ENCODE measurements around the gene GNG2. TPM values are rescaled to one million over a fixed set of nuclear protein-coding genes. Genes with fewer than 3 reads are reported as not detected.

GNG2 gene
- total RNA-seq, 1 experiment from 2014 or later = 9.3 TPM

GRCh38 chr14:51924600-51924999 lies 64.2 kb downstream of the GNG2 start:
- Histone ChIP-seq H3F3A (ENCODE audit: low read length, unreplicated experiment) (no peaks in the 10 kb centered on the region), H3K4me1 (ENCODE audit: insufficient read depth, low read length) (no peaks in the 10 kb centered on the region), H3K9me3 (ENCODE audit: low read length) (no peaks in the 10 kb centered on the region), H2AFZ (ENCODE audit: low read length) (no peak overlapping the region), H3K27ac (ENCODE audit: low read length) (no peak overlapping the region), H3K9me2 (replicated peaks; ENCODE audit: low read length) (no peaks in the 10 kb centered on the region), H3K79me2 (ENCODE audit: low read length) (no peaks in the 10 kb centered on the region), H4K20me1 (ENCODE audit: low read length) (no peaks in the 10 kb centered on the region), H3K36me3 (ENCODE audit: low read depth, low read length) (no peaks in the 10 kb centered on the region), H3K9ac (ENCODE audit: low read length) (no peak overlapping the region), H3K4me3 (ENCODE audit: low read length) (no peak overlapping the region), H3K4me2 (ENCODE audit: low read length) (no peak overlapping the region), H3K27me3 (ENCODE audit: low read length) (no peaks in the 10 kb centered on the region)
- ATAC-seq (no peak), DNase-seq (no peak)
- intact Hi-C loops (cut with micrococcal nuclease) = no loop called here
- ChIA-PET POLR2A (ENCODE audit: unreplicated experiment) (no interaction called here), CTCF (no interaction called here)
- no TSS peak for BruUV-seq (replicated peaks)
- TF ChIP-seq EZH2phosphoT487 (IDR thresholded peaks at IDR 0.05; ENCODE audit: borderline replicate concordance, low read length) = no peak

- Histone ChIP-seq H4K20me1 (ENCODE audit: low read length) (no peaks in the 10 kb centered on the region), H3F3A (ENCODE audit: low read length, unreplicated experiment) (no peaks in the 10 kb centered on the region), H3K27ac (ENCODE audit: low read length) (no peak overlapping the region), H3K79me2 (ENCODE audit: low read length) (no peaks in the 10 kb centered on the region), H3K36me3 (ENCODE audit: low read depth, low read length) (no peaks in the 10 kb centered on the region), H3K9me3 (ENCODE audit: low read length) (no peaks in the 10 kb centered on the region), H3K4me2 (ENCODE audit: low read length) (no peak overlapping the region), H3K4me3 (ENCODE audit: low read length) (no peak overlapping the region), H3K27me3 (ENCODE audit: low read length) (no peaks in the 10 kb centered on the region), H2AFZ (ENCODE audit: low read length) (no peak overlapping the region), H3K4me1 (ENCODE audit: insufficient read depth, low read length) (no peaks in the 10 kb centered on the region), H3K9me2 (replicated peaks; ENCODE audit: low read length) (no peaks in the 10 kb centered on the region), H3K9ac (ENCODE audit: low read length) (no peak overlapping the region)
- TF ChIP-seq EZH2phosphoT487 (IDR thresholded peaks at IDR 0.05; ENCODE audit: borderline replicate concordance, low read length) = no peak
- TF ChIP-seq EZH2 (IDR thresholded peaks at IDR 0.05; ENCODE audit: low read length, unreplicated experiment) = no peak
- no peak for TF ChIP-seq CTCF (conservative IDR thresholded peaks at IDR 0.05; ENCODE audit: low read depth, low read length)
- no peak for DNase-seq
- ChIA-PET CTCF (no interaction called here), POLR2A (ENCODE audit: unreplicated experiment) (no interaction called here)
- ATAC-seq = no peak
- intact Hi-C loops (cut with micrococcal nuclease) = no loop called here
- BruUV-seq (replicated peaks) = no TSS peak
Measured at GRCh38 chr14:51925980-51926379, 65.6 kb downstream of the GNG2 start.

GRCh38 chr14:51926449-51926848 lies 66.0 kb downstream of the GNG2 start:
- Histone ChIP-seq H3K36me3 (ENCODE audit: low read depth, low read length) (no peaks in the 10 kb centered on the region), H3F3A (ENCODE audit: low read length, unreplicated experiment) (no peaks in the 10 kb centered on the region), H4K20me1 (ENCODE audit: low read length) (no peaks in the 10 kb centered on the region), H3K4me2 (ENCODE audit: low read length) (no peak overlapping the region), H3K4me3 (ENCODE audit: low read length) (no peak overlapping the region), H3K4me1 (ENCODE audit: insufficient read depth, low read length) (no peaks in the 10 kb centered on the region), H3K9me2 (replicated peaks; ENCODE audit: low read length) (no peaks in the 10 kb centered on the region), H3K27ac (ENCODE audit: low read length) (no peak overlapping the region), H3K79me2 (ENCODE audit: low read length) (no peaks in the 10 kb centered on the region), H3K27me3 (ENCODE audit: low read length) (no peaks in the 10 kb centered on the region), H2AFZ (ENCODE audit: low read length) (no peak overlapping the region), H3K9me3 (ENCODE audit: low read length) (no peaks in the 10 kb centered on the region), H3K9ac (ENCODE audit: low read length) (no peak overlapping the region)
- intact Hi-C loops (cut with micrococcal nuclease) = no loop called here
- POLR2A ChIA-PET (ENCODE audit: unreplicated experiment) = no interaction called here
- ATAC-seq = no peak
- CTCF ChIA-PET = no interaction called here
- TF ChIP-seq EZH2phosphoT487 (IDR thresholded peaks at IDR 0.05; ENCODE audit: borderline replicate concordance, low read length) (no peak), CTCF (conservative IDR thresholded peaks at IDR 0.05; ENCODE audit: low read depth, low read length) (no peak), EZH2 (IDR thresholded peaks at IDR 0.05; ENCODE audit: low read length, unreplicated experiment) (no peak)
- no TSS peak for BruUV-seq (replicated peaks)
- no peak for DNase-seq
